ENCODE results near the gene PFAS.

PFAS gene

GRCh38 chr17:8289103-8289397 lies 40.0 kb downstream of the PFAS start:
- Histone ChIP-seq H3K9ac (ENCODE audit: low read depth, low read length) (peak overlapping the region; percentile 78; the same call in 1 of the 2 replicates), H3K9me3 (ENCODE audit: insufficient read depth, low read depth, low read length) (no peaks in the 10 kb centered on the region), H3K27ac (ENCODE audit: low read depth, low read length) (no peak overlapping the region; the same call in 1 of the 2 replicates), H3K27me3 (ENCODE audit: insufficient read depth, low read length) (no peaks in the 10 kb centered on the region), H3K4me3 (ENCODE audit: low read length) (peak overlapping the region; percentile 95), H3K36me3 (ENCODE audit: insufficient read depth, low read length) (no peaks in the 10 kb centered on the region), H3K4me1 (ENCODE audit: insufficient read depth, low read length) (peaks cover 7% of the 10 kb centered on the region; the same call in 1 of the 2 replicates)
- WGBS: 6% methylated on average over 17 of the region's 17 CpGs

DNA sequence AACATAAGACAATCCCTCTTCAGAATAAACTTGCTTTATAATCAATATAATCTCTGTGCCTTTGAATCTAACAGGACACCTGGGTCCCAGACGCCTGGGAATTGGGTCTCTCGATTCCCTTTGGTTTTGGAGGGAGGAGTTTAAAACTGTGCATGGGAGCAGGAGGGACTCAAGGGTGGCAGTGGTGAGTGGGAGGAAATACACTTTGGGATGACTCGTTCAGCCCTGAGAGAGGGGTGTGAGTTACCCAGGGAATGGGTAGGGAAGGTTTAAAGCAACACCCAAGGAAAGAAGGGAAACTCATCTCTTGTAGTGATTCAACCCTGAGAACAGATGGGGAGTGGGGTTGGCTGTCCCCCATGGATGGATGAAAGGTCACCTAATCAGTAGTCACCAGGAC lies 41.0 kb downstream of the PFAS start:
- Histone ChIP-seq H3K9ac (ENCODE audit: low read depth, low read length) (no peak overlapping the region), H3K36me3 (ENCODE audit: insufficient read depth, low read length) (no peaks in the 10 kb centered on the region), H3K9me3 (ENCODE audit: insufficient read depth, low read depth, low read length) (no peaks in the 10 kb centered on the region), H3K27ac (ENCODE audit: low read depth, low read length) (no peak overlapping the region), H3K27me3 (ENCODE audit: insufficient read depth, low read length) (no peaks in the 10 kb centered on the region), H3K4me3 (ENCODE audit: low read length) (no peak overlapping the region), H3K4me1 (ENCODE audit: insufficient read depth, low read length) (peaks cover 7% of the 10 kb centered on the region; the same call in 1 of the 2 replicates)
- 51% methylated on average over 3 of the region's 3 CpGs for WGBS

DNA sequence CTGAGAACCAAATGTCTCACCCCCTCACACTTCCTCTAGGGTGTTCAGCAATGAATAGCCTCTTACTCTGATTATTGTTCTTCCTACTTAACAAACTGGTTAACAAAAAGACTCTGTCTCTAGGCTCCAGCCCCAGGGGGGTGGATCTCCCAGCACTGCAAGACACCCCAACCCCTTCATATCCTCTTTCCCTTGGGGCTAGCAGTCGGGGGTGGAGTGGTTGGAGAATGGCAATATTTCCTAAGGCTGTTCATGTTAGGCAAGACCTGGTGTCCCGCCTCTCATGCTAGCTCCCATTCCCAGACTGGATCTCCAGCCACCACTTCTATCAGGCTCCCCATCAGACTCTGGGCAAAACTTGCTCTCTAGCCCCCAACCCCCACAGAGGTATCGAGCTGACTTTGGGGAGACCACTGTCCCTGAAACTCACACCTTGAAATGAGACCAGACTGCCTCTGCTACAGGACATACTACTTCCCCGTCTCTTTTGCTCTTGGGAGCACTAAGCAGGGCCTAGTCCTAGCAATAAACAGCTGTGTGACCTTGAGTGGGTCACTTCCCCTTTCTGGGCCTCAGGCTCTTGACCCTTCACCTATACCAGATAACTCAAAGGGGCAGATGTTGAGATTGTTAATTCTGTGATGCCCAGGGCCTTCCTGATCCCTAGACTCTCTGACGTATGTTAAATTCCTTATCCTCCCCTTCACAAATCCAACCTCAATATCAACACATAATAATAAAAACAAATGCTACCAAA lies 43.7 kb downstream of the PFAS start:
- no peaks in the 10 kb centered on the region for H3K27me3 ChIP-seq (ENCODE audit: insufficient read depth, low read length)
- no peak overlapping the region for H3K9ac ChIP-seq (ENCODE audit: low read depth, low read length)
- WGBS: 92% methylated on average over 4 of the region's 5 CpGs
- H3K4me1 ChIP-seq (ENCODE audit: insufficient read depth, low read length): peaks cover 6% of the 10 kb centered on the region; the same call in 1 of the 2 replicates
- H3K4me3 ChIP-seq (ENCODE audit: low read length): no peak overlapping the region
- no peaks in the 10 kb centered on the region for H3K9me3 ChIP-seq (ENCODE audit: insufficient read depth, low read depth, low read length)
- no peak overlapping the region for H3K27ac ChIP-seq (ENCODE audit: low read depth, low read length)
- H3K36me3 ChIP-seq (ENCODE audit: insufficient read depth, low read length): no peaks in the 10 kb centered on the region

- Histone ChIP-seq H3K27me3 (ENCODE audit: insufficient read depth, low read length) (no peaks in the 10 kb centered on the region), H3K9ac (ENCODE audit: low read depth, low read length) (no peak overlapping the region), H3K9me3 (ENCODE audit: insufficient read depth, low read depth, low read length) (no peaks in the 10 kb centered on the region), H3K4me3 (ENCODE audit: low read length) (no peak overlapping the region), H3K36me3 (ENCODE audit: insufficient read depth, low read length) (no peaks in the 10 kb centered on the region), H3K4me1 (ENCODE audit: insufficient read depth, low read length) (peaks cover 1% of the 10 kb centered on the region; the same call in 1 of the 2 replicates), H3K27ac (ENCODE audit: low read depth, low read length) (no peak overlapping the region)
- WGBS: 94% methylated on average over 9 of the region's 9 CpGs
These were observed 45.3 kb downstream of the PFAS start for GRCh38 chr17:8294361-8294760.

GRCh38 chr17:8294814-8295316 lies 45.8 kb downstream of the PFAS start:
- Histone ChIP-seq H3K9me3 (ENCODE audit: insufficient read depth, low read depth, low read length) (no peaks in the 10 kb centered on the region), H3K4me3 (ENCODE audit: low read length) (peak overlapping the region; percentile 97), H3K4me1 (ENCODE audit: insufficient read depth, low read length) (no peaks in the 10 kb centered on the region), H3K36me3 (ENCODE audit: insufficient read depth, low read length) (no peaks in the 10 kb centered on the region), H3K27me3 (ENCODE audit: insufficient read depth, low read length) (no peaks in the 10 kb centered on the region), H3K27ac (ENCODE audit: low read depth, low read length) (no peak overlapping the region), H3K9ac (ENCODE audit: low read depth, low read length) (peak overlapping the region; percentile 6; the same call in 1 of the 2 replicates)
- 17% methylated on average over 15 of the region's 15 CpGs for WGBS

DNA sequence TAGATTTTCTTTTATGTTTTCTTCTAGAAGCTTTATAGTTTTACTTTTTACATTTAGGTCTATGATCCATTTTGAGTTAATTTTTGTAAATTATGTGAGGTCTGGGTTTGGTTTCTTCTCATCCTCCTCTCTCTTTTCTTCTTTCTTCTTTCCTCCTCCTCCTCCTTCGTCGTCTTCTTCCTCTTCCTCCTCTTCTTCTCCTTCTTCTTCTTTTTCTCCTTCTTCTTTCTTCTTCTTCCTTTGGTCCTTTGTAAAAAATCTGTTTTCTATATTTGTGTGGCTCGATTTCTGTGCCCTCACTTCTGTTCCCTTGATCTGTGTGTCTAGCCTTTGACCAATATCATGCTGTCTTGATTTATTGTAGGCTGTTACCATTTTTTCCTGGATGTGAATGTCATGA lies 51.1 kb downstream of the PFAS start:
- Histone ChIP-seq H3K9me3 (ENCODE audit: insufficient read depth, low read depth, low read length) (no peaks in the 10 kb centered on the region), H3K27me3 (ENCODE audit: insufficient read depth, low read length) (no peaks in the 10 kb centered on the region), H3K4me1 (ENCODE audit: insufficient read depth, low read length) (no peaks in the 10 kb centered on the region), H3K9ac (ENCODE audit: low read depth, low read length) (no peak overlapping the region), H3K4me3 (ENCODE audit: low read length) (no peak overlapping the region), H3K36me3 (ENCODE audit: insufficient read depth, low read length) (no peaks in the 10 kb centered on the region), H3K27ac (ENCODE audit: low read depth, low read length) (no peak overlapping the region)
- WGBS: 81% methylated on average over 3 of the region's 3 CpGs

DNA sequence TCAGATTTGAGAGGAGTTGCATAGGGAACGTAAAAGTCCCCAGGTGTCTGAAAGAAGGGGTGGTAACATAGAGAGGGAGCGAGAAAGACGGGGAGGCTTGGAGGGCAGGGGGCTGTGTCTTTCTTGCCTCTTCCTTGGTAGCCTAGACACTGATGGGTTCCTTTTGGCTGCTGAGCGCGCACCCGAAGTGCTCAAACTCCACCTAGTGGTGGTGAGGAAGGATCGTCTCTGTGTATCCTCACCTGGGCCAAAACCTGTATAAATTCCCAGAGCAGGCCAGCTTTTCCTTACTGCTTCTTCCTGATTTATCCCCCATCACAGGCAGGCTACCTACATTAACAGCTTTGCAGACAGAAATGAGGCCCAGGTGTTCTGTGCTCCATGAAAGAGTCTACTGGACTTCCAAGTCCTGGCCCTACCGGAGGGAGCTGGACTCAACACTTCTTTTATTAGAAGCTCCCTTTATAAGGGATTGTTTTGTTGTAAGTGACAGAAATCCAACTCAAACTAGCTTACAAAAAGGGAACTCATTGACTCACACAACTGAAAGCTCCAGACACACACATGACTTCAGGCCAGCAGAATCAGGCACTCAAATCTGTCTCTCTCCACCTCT lies 51.6 kb downstream of the PFAS start:
- Histone ChIP-seq H3K4me3 (ENCODE audit: low read length) (no peak overlapping the region), H3K9ac (ENCODE audit: low read depth, low read length) (no peak overlapping the region), H3K36me3 (ENCODE audit: insufficient read depth, low read length) (no peaks in the 10 kb centered on the region), H3K27ac (ENCODE audit: low read depth, low read length) (no peak overlapping the region), H3K4me1 (ENCODE audit: insufficient read depth, low read length) (no peaks in the 10 kb centered on the region), H3K27me3 (ENCODE audit: insufficient read depth, low read length) (no peaks in the 10 kb centered on the region), H3K9me3 (ENCODE audit: insufficient read depth, low read depth, low read length) (no peaks in the 10 kb centered on the region)
- 5% methylated on average over 7 of the region's 8 CpGs for WGBS

DNA sequence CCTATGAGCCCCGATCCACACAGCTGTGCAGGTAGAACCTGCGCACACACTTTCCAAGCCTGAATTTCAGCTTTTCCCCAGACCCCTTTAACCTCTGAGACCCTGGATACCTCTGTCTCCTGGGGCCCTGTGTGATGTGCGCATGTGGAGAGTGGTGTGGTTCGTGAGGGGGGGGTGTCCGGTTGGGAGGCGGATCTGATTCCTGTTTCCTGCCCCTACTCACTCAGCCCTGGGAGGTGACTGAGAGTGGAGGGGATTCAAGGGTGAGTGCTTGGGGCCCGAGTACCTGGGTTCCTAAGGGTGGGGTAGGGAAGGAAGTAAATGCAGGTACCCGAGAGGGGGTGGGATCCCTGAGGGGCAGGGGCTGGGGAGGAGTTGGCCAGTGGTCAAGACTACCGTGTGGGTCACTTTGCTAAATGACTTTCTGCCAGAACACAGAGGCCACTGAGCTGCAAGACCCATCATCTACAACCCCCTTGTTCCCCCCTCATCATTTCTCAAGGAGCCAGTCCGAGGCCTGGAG lies 61.6 kb downstream of the PFAS start:
- H3K36me3 ChIP-seq (ENCODE audit: insufficient read depth, low read length): no peaks in the 10 kb centered on the region
- H3K4me1 ChIP-seq (ENCODE audit: insufficient read depth, low read length): peaks cover 6% of the 10 kb centered on the region
- 74% methylated on average over 10 of the region's 10 CpGs for WGBS
- no peak overlapping the region for H3K27ac ChIP-seq (ENCODE audit: low read depth, low read length)
- H3K9ac ChIP-seq (ENCODE audit: low read depth, low read length): no peak overlapping the region
- H3K27me3 ChIP-seq (ENCODE audit: insufficient read depth, low read length): peaks cover 18% of the 10 kb centered on the region
- no peaks in the 10 kb centered on the region for H3K9me3 ChIP-seq (ENCODE audit: insufficient read depth, low read depth, low read length)
- H3K4me3 ChIP-seq (ENCODE audit: low read length): no peak overlapping the region

GRCh38 chr17:8311131-8311790 lies 62.2 kb downstream of the PFAS start:
- Histone ChIP-seq H3K27ac (ENCODE audit: low read depth, low read length) (no peak overlapping the region), H3K4me3 (ENCODE audit: low read length) (no peak overlapping the region), H3K9me3 (ENCODE audit: insufficient read depth, low read depth, low read length) (no peaks in the 10 kb centered on the region), H3K27me3 (ENCODE audit: insufficient read depth, low read length) (peaks cover 24% of the 10 kb centered on the region), H3K36me3 (ENCODE audit: insufficient read depth, low read length) (no peaks in the 10 kb centered on the region), H3K4me1 (ENCODE audit: insufficient read depth, low read length) (peaks cover 6% of the 10 kb centered on the region), H3K9ac (ENCODE audit: low read depth, low read length) (no peak overlapping the region)
- WGBS: 92% methylated on average over 25 of the region's 25 CpGs

DNA sequence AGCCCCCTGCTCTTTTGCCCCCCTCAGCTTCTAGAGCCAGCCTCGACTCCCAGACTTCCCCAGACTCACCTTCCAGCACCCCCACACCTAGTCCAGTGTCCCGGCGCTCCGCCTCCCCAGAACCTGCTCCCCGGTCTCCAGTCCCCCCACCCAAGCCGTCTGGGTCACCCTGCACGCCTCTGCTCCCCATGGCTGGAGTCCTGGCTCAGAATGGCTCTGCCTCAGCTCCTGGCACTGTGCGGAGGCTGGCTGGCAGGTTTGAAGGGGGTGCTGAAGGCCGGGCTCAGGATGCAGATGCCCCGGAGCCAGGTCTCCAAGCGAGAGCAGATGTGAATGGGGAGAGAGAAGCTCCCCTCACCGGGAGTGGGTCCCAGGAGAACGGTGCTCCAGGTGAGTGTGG lies 63.2 kb downstream of the PFAS start:
- Histone ChIP-seq H3K9ac (ENCODE audit: low read depth, low read length) (no peak overlapping the region), H3K36me3 (ENCODE audit: insufficient read depth, low read length) (no peaks in the 10 kb centered on the region), H3K9me3 (ENCODE audit: insufficient read depth, low read depth, low read length) (no peaks in the 10 kb centered on the region), H3K27ac (ENCODE audit: low read depth, low read length) (no peak overlapping the region), H3K4me3 (ENCODE audit: low read length) (no peak overlapping the region), H3K4me1 (ENCODE audit: insufficient read depth, low read length) (peaks cover 6% of the 10 kb centered on the region), H3K27me3 (ENCODE audit: insufficient read depth, low read length) (peaks cover 34% of the 10 kb centered on the region)
- WGBS: 90% methylated on average over 13 of the region's 13 CpGs

Measured in HUES64 (cell line).